Stomach smooth muscle (tissue), 2 donors: ENCODE results near the gene TMPRSS6.

ENCODE experiments used
- H3K27ac ChIP-seq: one replicate; pipeline ENCODE4 v1.7.0; 2013; ENCODE audit warnings: mild to moderate bottlenecking, low read length, inconsistent platforms
- H3K27me3 ChIP-seq, 2 donors: one replicate each; pipeline ENCODE4 v1.7.0; 2013; ENCODE audit warnings: low read length in 2 of 2; ENCODE audit not compliant: insufficient read depth in 2 of 2, control insufficient read depth in 1 of 2
- H3K36me3 ChIP-seq, 2 donors: one replicate each; pipeline ENCODE4 v1.7.0; 2013; ENCODE audit warnings: low read length in 2 of 2; ENCODE audit not compliant: control insufficient read depth in 2 of 2, insufficient read depth in 2 of 2
- H3K4me1 ChIP-seq: one replicate; pipeline ENCODE4 v1.7.0; 2013; ENCODE audit warnings: low read length; ENCODE audit not compliant: control insufficient read depth, insufficient read depth
- H3K4me3 ChIP-seq, 2 donors: one replicate each; pipeline ENCODE4 v1.7.0; 2013; ENCODE audit warnings: low read length in 2 of 2
- H3K9ac ChIP-seq, 2 donors: one replicate each; pipeline ENCODE4 v1.7.0; 2013; ENCODE audit warnings: low read length in 2 of 2, mild to moderate bottlenecking in 1 of 2
- H3K9me3 ChIP-seq, 2 donors: one replicate each; pipeline ENCODE4 v1.7.0; 2013; ENCODE audit warnings: low read length in 2 of 2; ENCODE audit not compliant: control insufficient read depth in 2 of 2
- donor health status: healthy.
- donor health status: Pancreatic carcinoma.

TMPRSS6 gene

GRCh38 chr22:37065961-37066360 is 43.6 kb downstream of the TMPRSS6 start:
- H3K9ac ChIP-seq: no peak overlapping the region
- peaks cover 31 to 39% of the 10 kb centered on the region in 2 donors for H3K27me3 ChIP-seq
- H3K9me3 ChIP-seq: no peaks in the 10 kb centered on the region
- no peaks in the 10 kb centered on the region for H3K4me1 ChIP-seq
- H3K4me3 ChIP-seq: no peak overlapping the region
- no peak overlapping the region for H3K27ac ChIP-seq
- no peaks in the 10 kb centered on the region for H3K36me3 ChIP-seq

DNA sequence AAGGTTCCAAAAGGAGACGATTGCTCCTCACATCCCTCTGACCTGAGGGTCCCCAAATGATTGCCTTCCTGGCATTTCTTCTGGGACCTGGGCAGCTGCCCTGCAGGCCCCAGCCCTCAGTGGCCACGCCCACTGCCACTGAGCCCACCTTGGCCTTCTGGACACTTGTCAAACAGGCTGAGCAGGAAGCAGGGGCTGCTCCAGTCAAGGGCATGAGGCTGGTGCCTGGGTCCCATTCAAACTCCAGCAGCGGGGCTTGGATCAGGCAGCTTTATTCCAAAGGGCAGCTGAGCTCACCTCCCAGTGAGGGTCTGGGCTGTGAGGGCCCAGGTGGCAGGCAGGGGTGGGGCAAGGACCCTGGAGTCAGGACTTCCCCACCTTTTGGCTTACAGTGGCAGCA is 44.3 kb downstream of the TMPRSS6 start:
- Histone ChIP-seq H3K36me3 (no peaks in the 10 kb centered on the region), H3K27ac (no peak overlapping the region), H3K9me3 (no peaks in the 10 kb centered on the region), H3K27me3 (peaks cover 26 to 31% of the 10 kb centered on the region in 2 donors), H3K4me1 (no peaks in the 10 kb centered on the region), H3K4me3 (no peak overlapping the region), H3K9ac (no peak overlapping the region)

DNA sequence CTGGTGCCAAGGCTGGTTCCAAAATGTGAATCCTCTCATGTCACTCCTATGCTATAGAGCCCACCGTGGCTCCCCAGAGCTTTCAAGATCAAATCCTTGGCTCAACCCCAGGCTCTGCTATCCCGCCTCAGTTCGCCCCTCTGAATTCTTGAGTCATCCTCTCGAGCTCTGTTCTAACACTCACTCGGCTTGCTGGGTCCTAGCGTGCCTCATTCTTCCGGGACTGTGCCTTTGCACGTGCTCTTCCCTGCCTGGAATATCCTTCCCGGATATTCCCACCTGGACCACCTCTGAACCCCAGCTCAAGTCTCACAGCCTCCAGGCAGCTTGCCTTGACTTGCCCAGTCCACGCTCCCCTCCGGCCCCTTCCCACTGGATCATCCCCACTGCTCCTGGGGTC is 45.0 kb downstream of the TMPRSS6 start:
- no peaks in the 10 kb centered on the region for H3K4me1 ChIP-seq
- no peaks in the 10 kb centered on the region for H3K36me3 ChIP-seq
- H3K27me3 ChIP-seq: peaks cover 20 to 25% of the 10 kb centered on the region in 2 donors
- no peaks in the 10 kb centered on the region for H3K9me3 ChIP-seq
- no peak overlapping the region for H3K4me3 ChIP-seq
- no peak overlapping the region for H3K27ac ChIP-seq
- no peak overlapping the region for H3K9ac ChIP-seq

- no peaks in the 10 kb centered on the region for H3K4me1 ChIP-seq
- H3K27me3 ChIP-seq: peaks cover 16 to 17% of the 10 kb centered on the region in 2 donors
- no peak overlapping the region for H3K27ac ChIP-seq
- no peak overlapping the region for H3K9ac ChIP-seq
- H3K9me3 ChIP-seq: no peaks in the 10 kb centered on the region
- H3K4me3 ChIP-seq: no peak overlapping the region
- H3K36me3 ChIP-seq: no peaks in the 10 kb centered on the region
Measured at GRCh38 chr22:37063431-37064420, 45.8 kb downstream of the TMPRSS6 start.

- Histone ChIP-seq H3K9ac (no peak overlapping the region), H3K4me1 (no peaks in the 10 kb centered on the region), H3K27ac (no peak overlapping the region)
Measured at GRCh38 chr22:37062702-37063381, 46.7 kb downstream of the TMPRSS6 start.

DNA sequence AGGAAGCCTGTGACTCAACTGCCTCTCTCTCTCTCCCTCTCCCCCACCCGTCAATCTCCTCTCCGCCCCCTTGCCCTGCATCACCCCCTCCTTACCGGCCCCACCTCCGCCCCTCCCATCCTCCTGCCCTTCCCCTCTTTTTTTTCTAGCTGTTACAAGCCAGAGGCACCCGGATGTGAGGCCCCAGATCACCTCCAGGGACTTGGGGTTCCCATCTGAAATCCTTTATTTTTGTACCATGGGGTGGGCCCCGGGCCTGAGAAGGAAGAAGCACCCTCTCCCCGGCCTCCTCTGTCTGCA is 47.2 kb downstream of the TMPRSS6 start:
- Histone ChIP-seq H3K36me3 (peaks cover 3 to 5% of the 10 kb centered on the region in 2 donors), H3K27me3 (peaks cover 4% of the 10 kb centered on the region in 2 donors), H3K9me3 (no peaks in the 10 kb centered on the region)

More at GRCh38 chr22:37062702-37063381, 46.7 kb downstream of the TMPRSS6 start:
- Histone ChIP-seq H3K27me3 (peaks cover 8% of the 10 kb centered on the region in 2 donors), H3K9me3 (no peaks in the 10 kb centered on the region), H3K36me3 (peaks cover 0 to 3% of the 10 kb centered on the region in 2 donors), H3K4me3 (no peak overlapping the region)

GRCh38 chr22:37061611-37062375 is 47.7 kb downstream of the TMPRSS6 start:
- Histone ChIP-seq H3K9ac (no peak overlapping the region), H3K27ac (no peak overlapping the region), H3K36me3 (peaks cover 8% of the 10 kb centered on the region in 2 donors), H3K4me3 (no peak overlapping the region), H3K27me3 (peaks cover 3 to 4% of the 10 kb centered on the region in 2 donors), H3K9me3 (no peaks in the 10 kb centered on the region), H3K4me1 (no peaks in the 10 kb centered on the region)

More for the DNA sequence above, 47.2 kb downstream of the TMPRSS6 start:
- no peaks in the 10 kb centered on the region for H3K4me1 ChIP-seq
- H3K9ac ChIP-seq: no peak overlapping the region
- no peak overlapping the region for H3K4me3 ChIP-seq
- H3K27ac ChIP-seq: no peak overlapping the region

- Histone ChIP-seq H3K9me3 (no peaks in the 10 kb centered on the region), H3K36me3 (peaks cover 13 to 16% of the 10 kb centered on the region in 2 donors), H3K27ac (no peak overlapping the region), H3K4me1 (no peaks in the 10 kb centered on the region), H3K9ac (no peak overlapping the region), H3K27me3 (peaks cover 0 to under 1% of the 10 kb centered on the region in 2 donors), H3K4me3 (no peak overlapping the region)
Measured at GRCh38 chr22:37060801-37061610, 48.5 kb downstream of the TMPRSS6 start.

- Histone ChIP-seq H3K36me3 (peaks cover 20 to 22% of the 10 kb centered on the region in 2 donors), H3K9me3 (no peaks in the 10 kb centered on the region)
Measured at GRCh38 chr22:37059876-37060449, 49.5 kb downstream of the TMPRSS6 start.

More at GRCh38 chr22:37059876-37060449, 49.5 kb downstream of the TMPRSS6 start:
- H3K4me3 ChIP-seq: no peak overlapping the region
- no peak overlapping the region for H3K27ac ChIP-seq
- H3K27me3 ChIP-seq: no peaks in the 10 kb centered on the region
- no peak overlapping the region for H3K9ac ChIP-seq
- H3K4me1 ChIP-seq: no peaks in the 10 kb centered on the region
